ENCODE data around the gene F7. TPM values are rescaled to one million over a fixed set of nuclear protein-coding genes. Genes with fewer than 3 reads are reported as not detected.
"Not testable (repeated sequence)": the region's sequence is repeated elsewhere in the genome, so short reads cannot be mapped to it uniquely, and the experiment has no call there.

Gene F7
- total RNA-seq, 2 donors from 2014 or later, result 0.17 TPM; not detected in 1

GRCh38 chr13:113069861-113070805 is 35.5 kb upstream of the F7 start:
- intact Hi-C loops (cut with DNase I, micrococcal nuclease), result no loop called here

GRCh38 chr13:113070855-113071254 is 34.7 kb upstream of the F7 start:
- intact Hi-C loops (cut with DNase I, micrococcal nuclease), result no loop called here
- ATAC-seq (no peak), DNase-seq (no peak)

More at GRCh38 chr13:113069861-113070805, 35.5 kb upstream of the F7 start:
- no peak for DNase-seq
- no peak for ATAC-seq

- no peak for DNase-seq
- intact Hi-C loops (cut with DNase I, micrococcal nuclease), result no loop called here
- no peak for ATAC-seq
Observed at GRCh38 chr13:113072376-113072775, 33.2 kb upstream of the F7 start.

GRCh38 chr13:113073942-113074341 is 31.6 kb upstream of the F7 start:
- no peak for ATAC-seq
- intact Hi-C loops (cut with DNase I, micrococcal nuclease), result no loop called here

GRCh38 chr13:113074401-113074800 is 31.2 kb upstream of the F7 start:
- ATAC-seq, result no peak
- intact Hi-C loops (cut with DNase I, micrococcal nuclease), result no loop called here
- no peak for DNase-seq

More at GRCh38 chr13:113073942-113074341, 31.6 kb upstream of the F7 start:
- DNase-seq, result no peak

GRCh38 chr13:113074876-113075275 is 30.7 kb upstream of the F7 start:
- intact Hi-C loops (cut with DNase I, micrococcal nuclease), result no loop called here
- DNase-seq, result no peak

GRCh38 chr13:113075711-113076110 is 29.9 kb upstream of the F7 start:
- ATAC-seq, result no peak

More at GRCh38 chr13:113074876-113075275, 30.7 kb upstream of the F7 start:
- no peak for ATAC-seq

GRCh38 chr13:113076681-113077401 is 28.8 kb upstream of the F7 start:
- DNase-seq (no peak), ATAC-seq (no peak)
- intact Hi-C loops (cut with DNase I, micrococcal nuclease), result no loop called here

More at GRCh38 chr13:113075711-113076110, 29.9 kb upstream of the F7 start:
- no peak for DNase-seq
- intact Hi-C loops (cut with DNase I, micrococcal nuclease), result no loop called here

- DNase-seq, result no peak
- intact Hi-C loops (cut with DNase I, micrococcal nuclease), result no loop called here
- no peak for ATAC-seq
Observed at GRCh38 chr13:113077566-113077952, 28.0 kb upstream of the F7 start.

GRCh38 chr13:113077953-113078901 is 27.4 kb upstream of the F7 start:
- intact Hi-C loops (cut with DNase I, micrococcal nuclease), result no loop called here
- no peak for ATAC-seq
- no peak for DNase-seq

GRCh38 chr13:113078902-113079780 is 26.4 kb upstream of the F7 start:
- DNase-seq (no peak), ATAC-seq (no peak)
- intact Hi-C loops (cut with DNase I, micrococcal nuclease), result no loop called here

GRCh38 chr13:113079781-113080080 is 25.9 kb upstream of the F7 start:
- intact Hi-C loops (cut with DNase I, micrococcal nuclease); ATAC-seq; DNase-seq: not testable (repeated sequence)

GRCh38 chr13:113080361-113080831 is 25.2 kb upstream of the F7 start:
- ATAC-seq (no peak), DNase-seq (no peak)
- intact Hi-C loops (cut with DNase I, micrococcal nuclease), result no loop called here

- intact Hi-C loops (cut with DNase I, micrococcal nuclease), result no loop called here
- ATAC-seq (no peak), DNase-seq (no peak)
Observed at GRCh38 chr13:113080901-113081521, 24.6 kb upstream of the F7 start.

- DNase-seq (no peak), ATAC-seq (no peak)
- intact Hi-C loops (cut with DNase I, micrococcal nuclease), result no loop called here
Observed at GRCh38 chr13:113082198-113083021, 23.2 kb upstream of the F7 start.

GRCh38 chr13:113083022-113083373 is 22.6 kb upstream of the F7 start:
- ATAC-seq (no peak), DNase-seq (no peak)
- intact Hi-C loops (cut with DNase I, micrococcal nuclease), result no loop called here
